ENCODE measurements around the gene VPS35L.

VPS35L gene

GRCh38 chr16:19589771-19590302 lies 34.3 kb downstream of the VPS35L start:
- no peak for DNase-seq (ENCODE audit: low read depth in 2 of 2)

GRCh38 chr16:19595043-19595767 lies 39.7 kb downstream of the VPS35L start:
- DNase-seq (ENCODE audit: low read depth in 2 of 2): no peak

- no peak for DNase-seq (ENCODE audit: low read depth in 2 of 2)
Measured at GRCh38 chr16:19598805-19599510, 43.5 kb downstream of the VPS35L start.

- no peak for DNase-seq (ENCODE audit: low read depth in 2 of 2)
Measured at GRCh38 chr16:19599968-19600716, 44.6 kb downstream of the VPS35L start.

- peak in 1 of 2 donors; percentile 2 for DNase-seq (ENCODE audit: low read depth in 2 of 2)
Measured at GRCh38 chr16:19601083-19601976, 45.8 kb downstream of the VPS35L start.

DNA sequence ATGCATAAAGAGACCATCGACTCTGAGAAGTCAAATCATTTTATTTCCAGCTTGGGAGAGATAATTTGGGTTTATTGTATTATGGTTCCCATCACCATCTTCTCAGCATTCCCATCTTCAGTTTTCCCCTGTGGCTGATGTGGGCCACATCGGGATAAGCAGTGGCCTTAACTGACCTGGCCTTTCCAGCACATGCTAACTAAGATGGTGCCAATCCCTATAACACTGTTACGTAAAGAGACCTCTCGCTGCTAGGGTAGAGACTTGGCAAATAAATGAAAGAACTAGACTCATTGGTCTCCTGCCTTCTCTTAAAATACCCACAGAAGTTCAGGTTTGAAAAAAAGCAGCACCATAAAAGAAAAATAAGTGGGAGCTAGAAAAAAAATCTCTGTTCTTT lies 49.4 kb downstream of the VPS35L start:
- no peak for DNase-seq (ENCODE audit: low read depth in 2 of 2)

DNA sequence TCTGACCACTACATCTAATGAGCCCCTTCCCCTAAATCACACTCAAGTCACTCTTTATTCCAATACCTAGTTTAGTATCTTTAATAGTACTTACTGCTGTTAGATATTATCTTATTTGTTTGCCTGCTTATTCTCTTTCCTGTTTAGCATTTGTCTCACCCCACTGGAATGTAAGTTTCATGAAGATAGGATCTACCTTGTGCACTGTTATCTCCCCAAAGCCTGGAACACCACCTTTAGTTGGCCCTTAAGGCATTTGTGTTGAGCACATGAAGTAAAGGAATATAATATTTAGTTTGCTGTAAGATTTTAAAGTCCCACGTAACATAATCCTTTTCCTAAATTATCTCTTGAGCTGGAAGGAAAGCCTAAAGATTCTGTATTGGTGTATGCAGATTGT lies 50.2 kb downstream of the VPS35L start:
- DNase-seq (ENCODE audit: low read depth in 2 of 2): no peak

DNA sequence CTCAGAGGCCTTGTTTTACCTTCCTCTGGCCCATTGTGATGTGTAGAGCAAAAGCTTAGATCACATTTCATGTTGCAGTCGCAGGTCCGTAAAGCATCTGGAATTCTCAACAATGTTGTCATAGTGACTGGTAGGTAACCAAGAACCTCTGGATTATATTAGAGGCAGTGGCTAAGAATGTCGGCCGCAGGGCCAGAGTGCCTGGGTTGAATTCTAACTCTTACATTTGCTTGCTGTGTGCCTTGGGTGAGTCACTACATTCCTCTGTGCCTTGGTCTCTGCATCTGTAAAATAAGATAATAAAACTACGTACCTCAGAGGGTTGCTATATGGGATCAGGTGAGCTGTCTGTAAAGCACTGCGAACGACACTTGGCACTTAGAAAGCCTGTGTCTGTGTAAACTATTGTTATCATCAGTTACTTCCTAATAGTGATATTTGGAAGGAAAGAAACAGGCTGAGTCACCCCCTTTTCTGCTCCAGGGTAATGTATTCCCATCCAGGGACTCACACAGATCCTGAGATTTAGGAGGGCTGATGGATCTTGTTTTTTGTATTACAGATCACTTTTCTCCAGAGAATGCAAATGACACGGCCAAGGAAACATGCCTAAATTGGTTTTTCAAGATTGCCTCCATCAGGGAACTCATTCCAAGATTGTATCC lies 52.2 kb downstream of the VPS35L start:
- DNase-seq (ENCODE audit: low read depth in 2 of 2): no peak

- no peak for DNase-seq (ENCODE audit: low read depth in 2 of 2)
Measured at GRCh38 chr16:19609359-19609758, 53.9 kb downstream of the VPS35L start.

GRCh38 chr16:19610200-19610599 lies 54.7 kb downstream of the VPS35L start:
- DNase-seq (ENCODE audit: low read depth in 2 of 2): no peak

DNA sequence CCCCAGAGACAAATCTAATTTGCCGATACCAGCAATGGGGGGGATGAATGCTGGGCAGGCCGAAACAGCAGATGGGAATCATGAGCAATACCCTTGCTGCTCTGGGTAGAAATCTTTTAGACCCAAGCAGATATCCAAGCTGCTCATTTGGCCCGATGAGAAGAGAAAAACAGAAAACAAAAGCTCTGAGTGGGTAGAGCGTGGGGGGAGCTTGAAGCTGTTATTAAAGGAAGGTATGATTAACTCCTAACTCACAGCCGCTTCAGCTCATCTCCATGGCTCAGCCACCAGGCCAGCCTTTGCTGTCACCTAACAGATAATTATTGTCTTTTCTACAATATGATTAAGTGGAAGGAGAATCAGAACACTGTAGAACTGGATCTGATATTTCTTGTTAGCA lies 58.3 kb downstream of the VPS35L start:
- DNase-seq (ENCODE audit: low read depth in 2 of 2): no peak

GRCh38 chr16:19616241-19616640 lies 60.7 kb downstream of the VPS35L start:
- no peak for DNase-seq (ENCODE audit: low read depth in 2 of 2)

GRCh38 chr16:19618876-19619275 lies 63.4 kb downstream of the VPS35L start:
- no peak for DNase-seq (ENCODE audit: low read depth in 2 of 2)

DNA sequence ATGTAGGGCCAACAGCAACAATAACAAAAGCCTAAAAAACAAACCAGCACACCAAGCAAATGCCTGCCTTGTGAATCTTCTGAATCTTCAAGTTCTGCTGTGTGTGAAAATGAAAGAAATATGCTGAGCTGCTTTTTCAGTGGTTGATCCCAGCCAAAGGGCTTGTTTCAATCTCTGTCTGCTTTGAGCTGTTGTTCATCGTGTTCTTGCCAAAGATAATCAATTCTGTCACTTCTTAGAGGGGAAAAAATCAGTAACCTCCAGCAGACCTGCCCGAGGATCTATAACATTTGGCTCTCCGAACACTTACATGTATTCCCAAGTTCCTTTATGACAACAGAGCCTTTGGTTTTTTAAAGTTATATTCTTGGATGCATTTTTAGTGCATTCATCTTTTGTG lies 65.9 kb downstream of the VPS35L start:
- no peak for DNase-seq (ENCODE audit: low read depth in 2 of 2)

GRCh38 chr16:19625039-19625438 lies 69.5 kb downstream of the VPS35L start:
- no peak for DNase-seq (ENCODE audit: low read depth in 2 of 2)

GRCh38 chr16:19636436-19637267 lies 81.1 kb downstream of the VPS35L start:
- no peak for DNase-seq (ENCODE audit: low read depth in 2 of 2)

DNA sequence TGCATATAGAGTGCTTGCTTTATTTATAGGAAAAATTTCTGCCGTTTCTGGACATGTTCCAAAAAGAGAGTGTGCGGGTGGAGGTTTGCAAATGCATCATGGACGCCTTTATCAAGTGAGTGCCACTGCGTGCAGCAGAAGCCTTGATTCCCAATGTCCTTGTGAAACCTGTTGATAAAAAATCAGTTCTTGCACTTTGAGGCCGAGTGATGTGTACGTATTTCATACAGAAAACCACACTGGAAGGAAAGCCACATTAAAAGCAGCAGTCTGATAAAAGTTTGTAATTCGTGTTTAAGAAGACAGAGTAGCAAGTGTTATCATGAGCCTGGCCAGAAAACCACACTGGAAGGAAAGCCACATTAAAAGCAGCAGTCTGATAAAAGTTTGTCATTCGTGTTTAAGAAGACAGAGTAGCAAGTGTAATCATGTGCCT lies 84.5 kb downstream of the VPS35L start:
- no peak for DNase-seq (ENCODE audit: low read depth in 2 of 2)

DNA sequence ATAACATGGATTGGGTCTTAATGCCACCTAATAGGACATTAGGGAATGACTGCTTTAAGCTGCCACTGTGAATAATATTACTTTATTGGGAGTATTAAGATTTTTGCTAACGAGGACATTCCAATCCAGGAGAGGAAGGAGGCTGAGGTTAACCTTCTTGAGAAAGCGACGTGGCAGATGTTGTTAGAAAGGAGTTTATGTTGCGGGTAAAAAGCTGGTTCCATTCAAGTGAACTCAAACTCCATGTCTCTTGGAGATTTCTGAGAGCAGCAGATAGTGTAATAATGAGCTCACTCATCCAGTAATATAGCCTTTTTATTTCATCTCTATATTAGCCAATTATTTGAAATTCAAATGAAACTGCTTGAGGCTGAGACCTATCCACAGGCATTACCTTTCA lies 87.0 kb downstream of the VPS35L start:
- no peak for DNase-seq (ENCODE audit: low read depth in 2 of 2)

- DNase-seq (ENCODE audit: low read depth in 2 of 2): no peak
Measured at GRCh38 chr16:19644877-19645276, 89.4 kb downstream of the VPS35L start.

DNA sequence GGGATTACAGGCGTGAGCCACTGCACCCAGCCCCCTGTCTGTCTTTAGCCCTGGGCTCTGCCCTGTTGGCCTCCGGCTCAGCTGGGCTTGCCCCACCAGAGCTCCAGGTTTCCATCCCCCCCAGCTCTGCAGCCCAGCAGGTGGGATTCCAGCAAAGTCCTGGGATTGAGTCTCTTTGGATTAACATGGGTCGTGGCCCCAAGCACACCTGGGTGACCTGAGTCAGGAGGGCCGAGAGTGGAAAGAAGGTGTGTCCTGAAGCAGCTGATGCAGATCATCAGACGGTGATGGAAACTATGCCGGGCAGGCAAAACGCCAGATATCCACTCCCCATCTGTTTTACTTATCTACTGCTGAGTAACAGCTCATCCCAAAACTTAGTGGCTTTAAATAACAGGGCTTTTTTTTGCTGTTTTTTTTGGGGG lies 90.1 kb downstream of the VPS35L start:
- no peak for DNase-seq (ENCODE audit: low read depth in 2 of 2)

Data from stimulated activated CD4-positive, alpha-beta T cell treated with anti-CD3 and anti-CD28 coated beads, Interleukin-1b, Interleukin-23, amount 100 ng/mL, for 1 hour (primary cell).